Measurements from ENCODE around the gene SYT6. TPM values are rescaled to one million over a fixed set of nuclear protein-coding genes. Genes with fewer than 3 reads are reported as not detected.

The SYT6 gene
- total and polyA plus RNA-seq, 2 experiments from 2014 or later = 0.09 TPM; not detected in 1

DNA sequence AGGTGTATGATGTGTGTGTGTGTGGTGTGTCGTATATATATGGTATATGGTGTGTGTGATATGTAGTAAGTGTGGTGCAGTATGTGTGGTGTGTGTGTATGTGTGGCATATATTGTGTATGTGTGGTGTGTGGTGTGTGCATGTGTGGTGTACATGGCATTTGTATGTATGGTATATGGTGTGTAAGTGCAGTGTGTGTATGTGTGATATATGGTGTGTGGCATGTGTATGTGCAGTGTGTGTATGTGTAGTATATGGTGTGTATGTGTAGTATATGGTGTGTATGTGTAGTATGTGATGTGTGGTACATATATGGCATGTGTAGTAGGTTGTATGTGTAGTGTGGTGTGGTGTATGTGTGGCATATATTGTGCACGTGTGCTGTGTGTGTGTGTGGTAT lies 99.5 kb downstream of the SYT6 start:
- Histone ChIP-seq H3K4me3 (no peak overlapping the region), H3K9me3 (ENCODE audit: low read depth) (no peaks in the 10 kb centered on the region), H3K4me1 (ENCODE audit: low read depth) (no peaks in the 10 kb centered on the region), H3K27ac (no peak overlapping the region), H3K27me3 (peaks cover 8% of the 10 kb centered on the region), H3K36me3 (no peaks in the 10 kb centered on the region)
- TF ChIP-seq, protein P1, sequence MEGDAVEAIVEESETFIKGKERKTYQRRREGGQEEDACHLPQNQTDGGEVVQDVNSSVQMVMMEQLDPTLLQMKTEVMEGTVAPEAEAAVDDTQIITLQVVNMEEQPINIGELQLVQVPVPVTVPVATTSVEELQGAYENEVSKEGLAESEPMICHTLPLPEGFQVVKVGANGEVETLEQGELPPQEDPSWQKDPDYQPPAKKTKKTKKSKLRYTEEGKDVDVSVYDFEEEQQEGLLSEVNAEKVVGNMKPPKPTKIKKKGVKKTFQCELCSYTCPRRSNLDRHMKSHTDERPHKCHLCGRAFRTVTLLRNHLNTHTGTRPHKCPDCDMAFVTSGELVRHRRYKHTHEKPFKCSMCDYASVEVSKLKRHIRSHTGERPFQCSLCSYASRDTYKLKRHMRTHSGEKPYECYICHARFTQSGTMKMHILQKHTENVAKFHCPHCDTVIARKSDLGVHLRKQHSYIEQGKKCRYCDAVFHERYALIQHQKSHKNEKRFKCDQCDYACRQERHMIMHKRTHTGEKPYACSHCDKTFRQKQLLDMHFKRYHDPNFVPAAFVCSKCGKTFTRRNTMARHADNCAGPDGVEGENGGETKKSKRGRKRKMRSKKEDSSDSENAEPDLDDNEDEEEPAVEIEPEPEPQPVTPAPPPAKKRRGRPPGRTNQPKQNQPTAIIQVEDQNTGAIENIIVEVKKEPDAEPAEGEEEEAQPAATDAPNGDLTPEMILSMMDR (IDR thresholded peaks at IDR 0.05; ENCODE audit: low read depth, low read length) = no peak
- DNase-seq (ENCODE audit: low read depth in 1 of 2, low spot score in 1 of 2) = no peak

DNA sequence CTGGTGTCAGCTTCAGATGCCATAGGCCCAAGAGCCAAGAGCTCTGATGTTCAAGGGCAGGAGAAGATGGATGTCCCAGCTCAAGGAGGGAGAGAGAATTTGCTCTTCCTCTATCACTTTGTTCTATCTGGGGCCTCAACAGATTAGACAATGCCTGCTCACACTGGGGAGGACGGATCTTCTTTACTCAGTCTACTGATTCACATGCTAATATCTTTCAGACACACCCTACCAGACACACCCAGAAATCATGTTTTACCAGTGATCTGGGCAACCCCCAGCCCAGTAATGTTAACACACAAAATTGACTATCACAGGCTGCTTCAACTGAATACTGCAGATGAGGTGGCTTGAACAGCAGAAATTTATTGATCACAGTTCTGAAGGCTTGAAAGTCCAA lies 105.4 kb downstream of the SYT6 start:
- no peak overlapping the region for H3K4me3 ChIP-seq
- no peak for DNase-seq (ENCODE audit: low read depth in 1 of 2, low spot score in 1 of 2)
- H3K4me1 ChIP-seq (ENCODE audit: low read depth) = no peaks in the 10 kb centered on the region
- TF ChIP-seq, protein P1 (IDR thresholded peaks at IDR 0.05; ENCODE audit: low read depth, low read length) = no peak
- H3K9me3 ChIP-seq (ENCODE audit: low read depth) = no peaks in the 10 kb centered on the region
- no peak overlapping the region for H3K27ac ChIP-seq
- H3K36me3 ChIP-seq = no peaks in the 10 kb centered on the region
- no peaks in the 10 kb centered on the region for H3K27me3 ChIP-seq

DNA sequence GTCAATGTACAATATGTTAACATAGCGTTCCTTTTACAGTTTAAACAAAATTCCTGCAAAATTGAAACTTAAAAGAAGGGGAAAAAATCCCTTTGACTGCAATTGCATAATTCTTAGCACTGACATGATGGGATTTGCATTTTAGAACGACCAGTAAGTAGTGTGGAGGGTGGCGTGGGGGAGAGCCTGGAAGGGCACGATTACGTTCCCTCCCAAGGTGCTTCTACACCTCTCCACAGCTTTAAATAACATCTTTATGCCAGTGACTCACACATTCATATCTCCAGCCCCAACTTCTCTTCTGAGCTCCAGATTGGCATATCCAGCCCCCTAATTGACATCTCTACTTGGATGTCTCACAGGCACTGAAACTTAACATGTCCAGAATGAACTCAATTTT lies 110.1 kb downstream of the SYT6 start:
- Histone ChIP-seq H3K4me3 (no peak overlapping the region), H3K27ac (no peak overlapping the region), H3K36me3 (no peaks in the 10 kb centered on the region), H3K4me1 (ENCODE audit: low read depth) (peaks cover under 1% of the 10 kb centered on the region), H3K9me3 (ENCODE audit: low read depth) (no peaks in the 10 kb centered on the region), H3K27me3 (no peaks in the 10 kb centered on the region)
- TF ChIP-seq, protein P1 (IDR thresholded peaks at IDR 0.05; ENCODE audit: low read depth, low read length) = no peak
- DNase-seq (ENCODE audit: low read depth in 1 of 2, low spot score in 1 of 2) = no peak

DNA sequence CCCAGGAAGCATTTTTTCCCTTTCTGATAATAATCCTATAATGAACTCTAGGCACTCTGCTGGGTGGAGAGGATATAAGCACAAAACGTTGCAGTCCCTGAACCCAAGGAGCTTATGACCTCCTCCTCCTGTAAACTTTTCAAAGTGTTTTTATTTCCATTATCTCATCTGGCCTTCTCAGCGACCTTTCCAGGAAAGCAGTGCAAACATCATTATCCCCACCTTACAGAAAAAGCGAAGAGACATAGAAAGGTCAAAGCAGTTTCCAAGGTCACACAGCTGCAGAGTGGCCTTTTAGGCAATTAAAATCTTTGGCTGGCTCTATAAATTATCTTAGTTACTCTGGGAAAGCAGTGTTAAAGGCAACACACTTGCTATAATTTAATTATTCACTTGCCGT lies 110.6 kb downstream of the SYT6 start:
- TF ChIP-seq, protein P1 (IDR thresholded peaks at IDR 0.05; ENCODE audit: low read depth, low read length) = no peak
- no peak overlapping the region for H3K4me3 ChIP-seq
- H3K27ac ChIP-seq = no peak overlapping the region
- no peaks in the 10 kb centered on the region for H3K36me3 ChIP-seq
- DNase-seq (ENCODE audit: low read depth in 1 of 2, low spot score in 1 of 2) = no peak
- H3K4me1 ChIP-seq (ENCODE audit: low read depth) = peaks cover 6% of the 10 kb centered on the region
- H3K27me3 ChIP-seq = no peaks in the 10 kb centered on the region
- H3K9me3 ChIP-seq (ENCODE audit: low read depth) = no peaks in the 10 kb centered on the region

DNA sequence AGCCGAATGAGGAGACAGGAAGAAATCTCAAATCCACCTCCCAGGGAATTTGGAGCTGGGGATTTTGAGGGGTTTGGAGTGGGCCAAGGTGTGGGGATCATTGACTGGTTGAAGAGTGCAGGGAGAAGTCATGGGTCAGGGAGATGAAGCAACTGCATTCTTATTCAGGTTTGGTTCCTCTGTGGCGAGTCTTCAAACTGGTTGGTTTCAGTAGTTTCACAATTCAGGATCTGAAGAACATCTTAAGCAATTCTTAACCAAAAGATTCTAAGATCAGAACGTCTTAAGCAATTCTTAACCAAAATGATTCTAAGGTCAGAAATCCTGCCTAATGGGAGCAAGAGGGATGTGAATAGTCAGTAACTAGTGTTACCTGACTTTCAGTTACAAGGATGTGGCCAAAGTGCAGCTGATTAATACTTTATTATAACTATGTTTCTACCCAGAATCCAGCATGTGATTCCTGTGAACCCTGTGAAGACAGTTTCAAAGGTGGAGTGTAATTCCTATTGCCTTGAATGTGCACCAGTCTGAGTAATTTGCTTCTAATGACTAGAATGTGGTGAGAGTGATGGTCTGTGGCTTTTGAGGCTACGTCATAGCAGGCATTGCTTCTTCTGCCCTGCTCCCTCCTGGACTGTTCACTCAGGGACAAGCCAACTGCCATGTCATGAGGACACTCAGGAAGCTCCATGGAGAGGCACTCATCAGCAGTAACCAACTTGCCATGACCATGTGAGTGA lies 113.2 kb downstream of the SYT6 start:
- no peaks in the 10 kb centered on the region for H3K27me3 ChIP-seq

More for the DNA sequence above, 113.2 kb downstream of the SYT6 start:
- TF ChIP-seq, protein P1 (IDR thresholded peaks at IDR 0.05; ENCODE audit: low read depth, low read length) = no peak
- Histone ChIP-seq H3K9me3 (ENCODE audit: low read depth) (no peaks in the 10 kb centered on the region), H3K4me3 (no peak overlapping the region), H3K27ac (no peak overlapping the region), H3K4me1 (ENCODE audit: low read depth) (peaks cover 9% of the 10 kb centered on the region), H3K36me3 (no peaks in the 10 kb centered on the region)
- DNase-seq (ENCODE audit: low read depth in 1 of 2, low spot score in 1 of 2) = peak in 1 of 2 donors; percentile 69

Other genes starting within 250 kb of the SYT6 start
- gene AP4B1, start 249.1 kb downstream of the SYT6 start, total RNA-seq = 8.8 and 18.8 TPM in 2 replicates
- gene AP4B1, start 249.1 kb downstream of the SYT6 start, polyA plus RNA-seq = 18.3 and 22.5 TPM in 2 replicates
- 5.6 and 6.3 TPM in 2 replicates for gene DCLRE1B, start 248.5 kb downstream of the SYT6 start, total RNA-seq
- 3.4 and 5.5 TPM in 2 replicates for gene DCLRE1B, start 248.5 kb downstream of the SYT6 start, polyA plus RNA-seq
- 23.4 and 27.7 TPM in 2 replicates for gene HIPK1, start 224.5 kb downstream of the SYT6 start, total RNA-seq
- gene HIPK1, start 224.5 kb downstream of the SYT6 start, polyA plus RNA-seq = 14.1 and 19.3 TPM in 2 replicates
- 15.4 and 16.0 TPM in 2 replicates for gene OLFML3, start 174.4 kb downstream of the SYT6 start, total RNA-seq
- gene OLFML3, start 174.4 kb downstream of the SYT6 start, polyA plus RNA-seq = 9.7 and 13.5 TPM in 2 replicates